ENCODE measurements around the gene PPM1L.

Gene PPM1L

GRCh38 chr3:161107311-161107710, 351.3 kb downstream of the PPM1L start:
- no peak overlapping the region for H2BK120ac ChIP-seq (ENCODE audit: low read depth, low read length)
- H3K14ac ChIP-seq (ENCODE audit: low read length in 2 of 2) = no peak overlapping the region
- H4K91ac ChIP-seq (ENCODE audit: low read length) = no peak overlapping the region
- H3K36me3 ChIP-seq (ENCODE audit: control insufficient read depth in 1 of 2, insufficient read depth in 2 of 2, low read depth in 1 of 2, low read length in 2 of 2) = peaks cover 0 to 5% of the 10 kb centered on the region in 2 experiments
- no peak overlapping the region for H3K9ac ChIP-seq (ENCODE audit: low read length)
- no peak overlapping the region for H3K23ac ChIP-seq (ENCODE audit: low read length in 2 of 2)
- H3K27me3 ChIP-seq (ENCODE audit: control insufficient read depth in 1 of 2, insufficient read depth in 1 of 2, low read length in 2 of 2) = no peaks in the 10 kb centered on the region
- H4K8ac ChIP-seq (ENCODE audit: low read length) = no peak overlapping the region
- peaks cover 5% of the 10 kb centered on the region for H3K4me1 ChIP-seq (ENCODE audit: control insufficient read depth, insufficient read depth, low read depth, low read length)
- no peaks in the 10 kb centered on the region for H3K79me1 ChIP-seq (replicated peaks; ENCODE audit: low read length, poor library complexity, severe bottlenecking)
- no peak overlapping the region for H2BK12ac ChIP-seq (ENCODE audit: low read length in 2 of 2)
- no peak overlapping the region for H2BK15ac ChIP-seq (ENCODE audit: low read depth, poor library complexity, severe bottlenecking)
- WGBS = no CpG with 5 or more reads among the region's 1 CpG
- no peak overlapping the region for H3K4me3 ChIP-seq (ENCODE audit: insufficient read depth in 1 of 2, low read depth in 1 of 2, low read length in 2 of 2)
- no peak overlapping the region for H3K4me2 ChIP-seq (ENCODE audit: low read length, poor library complexity, severe bottlenecking)
- H2AFZ ChIP-seq (ENCODE audit: low read depth, low read length) = no peak overlapping the region
- H3K27ac ChIP-seq (ENCODE audit: low read length, poor library complexity, severe bottlenecking) = no peak overlapping the region
- H3K9me3 ChIP-seq (ENCODE audit: control insufficient read depth, low read length) = no peaks in the 10 kb centered on the region
- H3K18ac ChIP-seq (ENCODE audit: low read depth in 1 of 2, low read length in 2 of 2) = no peak overlapping the region
- H2BK5ac ChIP-seq (ENCODE audit: low read depth, low read length, poor library complexity, severe bottlenecking) = no peak overlapping the region
- H3K4ac ChIP-seq (ENCODE audit: low read depth in 1 of 2, low read length in 2 of 2) = no peak overlapping the region
- H2AK5ac ChIP-seq (ENCODE audit: low read length, severe bottlenecking) = no peak overlapping the region
- no peak for DNase-seq

GRCh38 chr3:161108840-161109239, 352.8 kb downstream of the PPM1L start:
- H2AFZ ChIP-seq (ENCODE audit: low read depth, low read length) = no peak overlapping the region
- H3K36me3 ChIP-seq (ENCODE audit: control insufficient read depth in 1 of 2, insufficient read depth in 2 of 2, low read depth in 1 of 2, low read length in 2 of 2) = no peaks in the 10 kb centered on the region
- no peaks in the 10 kb centered on the region for H3K27me3 ChIP-seq (ENCODE audit: control insufficient read depth in 1 of 2, insufficient read depth in 1 of 2, low read length in 2 of 2)
- peak overlapping the region in 1 of 2 experiments; percentile 65 for H3K18ac ChIP-seq (ENCODE audit: low read depth in 1 of 2, low read length in 2 of 2)
- H2BK15ac ChIP-seq (ENCODE audit: low read depth, poor library complexity, severe bottlenecking) = no peak overlapping the region
- no peaks in the 10 kb centered on the region for H3K79me1 ChIP-seq (replicated peaks; ENCODE audit: low read length, poor library complexity, severe bottlenecking)
- no peak overlapping the region for H3K4me2 ChIP-seq (ENCODE audit: low read length, poor library complexity, severe bottlenecking)
- H3K14ac ChIP-seq (ENCODE audit: low read length in 2 of 2) = no peak overlapping the region
- no peak overlapping the region for H3K9ac ChIP-seq (ENCODE audit: low read length)
- no peak overlapping the region for H3K27ac ChIP-seq (ENCODE audit: low read length, poor library complexity, severe bottlenecking)
- H3K9me3 ChIP-seq (ENCODE audit: control insufficient read depth, low read length) = no peaks in the 10 kb centered on the region
- 86% methylated on average over 1 of the region's 1 CpG for WGBS
- no peak overlapping the region for H2AK5ac ChIP-seq (ENCODE audit: low read length, severe bottlenecking)
- no peak overlapping the region for H2BK12ac ChIP-seq (ENCODE audit: low read length in 2 of 2)
- H3K4me3 ChIP-seq (ENCODE audit: insufficient read depth in 1 of 2, low read depth in 1 of 2, low read length in 2 of 2) = no peak overlapping the region
- H3K23ac ChIP-seq (ENCODE audit: low read length in 2 of 2) = no peak overlapping the region
- peaks cover 5% of the 10 kb centered on the region for H3K4me1 ChIP-seq (ENCODE audit: control insufficient read depth, insufficient read depth, low read depth, low read length)
- H3K4ac ChIP-seq (ENCODE audit: low read depth in 1 of 2, low read length in 2 of 2) = no peak overlapping the region
- DNase-seq = peak; percentile 30
- H2BK120ac ChIP-seq (ENCODE audit: low read depth, low read length) = no peak overlapping the region
- no peak overlapping the region for H4K8ac ChIP-seq (ENCODE audit: low read length)
- H2BK5ac ChIP-seq (ENCODE audit: low read depth, low read length, poor library complexity, severe bottlenecking) = no peak overlapping the region
- no peak overlapping the region for H4K91ac ChIP-seq (ENCODE audit: low read length)

GRCh38 chr3:161117646-161118045, 361.6 kb downstream of the PPM1L start:
- H2BK120ac ChIP-seq (ENCODE audit: low read depth, low read length) = no peak overlapping the region
- no peaks in the 10 kb centered on the region for H3K27me3 ChIP-seq (ENCODE audit: control insufficient read depth in 1 of 2, insufficient read depth in 1 of 2, low read length in 2 of 2)
- H3K9ac ChIP-seq (ENCODE audit: low read length) = no peak overlapping the region
- no peak overlapping the region for H2BK15ac ChIP-seq (ENCODE audit: low read depth, poor library complexity, severe bottlenecking)
- H2AK5ac ChIP-seq (ENCODE audit: low read length, severe bottlenecking) = no peak overlapping the region
- H3K79me1 ChIP-seq (replicated peaks; ENCODE audit: low read length, poor library complexity, severe bottlenecking) = no peaks in the 10 kb centered on the region
- no peak overlapping the region for H2AFZ ChIP-seq (ENCODE audit: low read depth, low read length)
- H3K4me1 ChIP-seq (ENCODE audit: control insufficient read depth, insufficient read depth, low read depth, low read length) = no peaks in the 10 kb centered on the region
- H3K27ac ChIP-seq (ENCODE audit: low read length, poor library complexity, severe bottlenecking) = no peak overlapping the region
- no peaks in the 10 kb centered on the region for H3K36me3 ChIP-seq (ENCODE audit: control insufficient read depth in 1 of 2, insufficient read depth in 2 of 2, low read depth in 1 of 2, low read length in 2 of 2)
- 82% methylated on average over 2 of the region's 3 CpGs for WGBS
- no peak overlapping the region for H3K4me2 ChIP-seq (ENCODE audit: low read length, poor library complexity, severe bottlenecking)
- no peak for DNase-seq
- peaks cover 27% of the 10 kb centered on the region for H3K9me3 ChIP-seq (ENCODE audit: control insufficient read depth, low read length)
- no peak overlapping the region for H4K8ac ChIP-seq (ENCODE audit: low read length)
- no peak overlapping the region for H2BK12ac ChIP-seq (ENCODE audit: low read length in 2 of 2)
- no peak overlapping the region for H3K14ac ChIP-seq (ENCODE audit: low read length in 2 of 2)
- no peak overlapping the region for H3K18ac ChIP-seq (ENCODE audit: low read depth in 1 of 2, low read length in 2 of 2)
- H3K4ac ChIP-seq (ENCODE audit: low read depth in 1 of 2, low read length in 2 of 2) = no peak overlapping the region
- H3K23ac ChIP-seq (ENCODE audit: low read length in 2 of 2) = no peak overlapping the region
- H2BK5ac ChIP-seq (ENCODE audit: low read depth, low read length, poor library complexity, severe bottlenecking) = no peak overlapping the region
- H4K91ac ChIP-seq (ENCODE audit: low read length) = no peak overlapping the region
- H3K4me3 ChIP-seq (ENCODE audit: insufficient read depth in 1 of 2, low read depth in 1 of 2, low read length in 2 of 2) = no peak overlapping the region

GRCh38 chr3:161126495-161126894, 370.5 kb downstream of the PPM1L start:
- WGBS = 71% methylated on average over 1 of the region's 2 CpGs

More at GRCh38 chr3:161126495-161126894, 370.5 kb downstream of the PPM1L start:
- Histone ChIP-seq H3K4me2 (ENCODE audit: low read length, poor library complexity, severe bottlenecking) (no peak overlapping the region), H3K4me1 (ENCODE audit: control insufficient read depth, insufficient read depth, low read depth, low read length) (no peaks in the 10 kb centered on the region), H4K91ac (ENCODE audit: low read length) (no peak overlapping the region), H3K14ac (ENCODE audit: low read length in 2 of 2) (no peak overlapping the region), H3K9me3 (ENCODE audit: control insufficient read depth, low read length) (peaks cover 10% of the 10 kb centered on the region), H2BK120ac (ENCODE audit: low read depth, low read length) (no peak overlapping the region), H3K27ac (ENCODE audit: low read length, poor library complexity, severe bottlenecking) (no peak overlapping the region), H2BK15ac (ENCODE audit: low read depth, poor library complexity, severe bottlenecking) (no peak overlapping the region), H2BK12ac (ENCODE audit: low read length in 2 of 2) (no peak overlapping the region), H3K23ac (ENCODE audit: low read length in 2 of 2) (no peak overlapping the region), H2BK5ac (ENCODE audit: low read depth, low read length, poor library complexity, severe bottlenecking) (no peak overlapping the region), H2AFZ (ENCODE audit: low read depth, low read length) (no peak overlapping the region), H3K4ac (ENCODE audit: low read depth in 1 of 2, low read length in 2 of 2) (no peak overlapping the region), H3K4me3 (ENCODE audit: insufficient read depth in 1 of 2, low read depth in 1 of 2, low read length in 2 of 2) (no peak overlapping the region), H2AK5ac (ENCODE audit: low read length, severe bottlenecking) (no peak overlapping the region), H3K36me3 (ENCODE audit: control insufficient read depth in 1 of 2, insufficient read depth in 2 of 2, low read depth in 1 of 2, low read length in 2 of 2) (no peaks in the 10 kb centered on the region), H4K8ac (ENCODE audit: low read length) (no peak overlapping the region), H3K27me3 (ENCODE audit: control insufficient read depth in 1 of 2, insufficient read depth in 1 of 2, low read length in 2 of 2) (no peaks in the 10 kb centered on the region), H3K79me1 (replicated peaks; ENCODE audit: low read length, poor library complexity, severe bottlenecking) (no peaks in the 10 kb centered on the region), H3K9ac (ENCODE audit: low read length) (no peak overlapping the region), H3K18ac (ENCODE audit: low read depth in 1 of 2, low read length in 2 of 2) (no peak overlapping the region)
- no peak for DNase-seq

All from mesenchymal stem cell (in vitro differentiated cells and primary cell).